Testis (tissue), 5 donors: ENCODE measurements around the gene CTDP1. TPM values are rescaled to one million over a fixed set of nuclear protein-coding genes. Genes with fewer than 3 reads are reported as not detected.

Experiments used
- DNase-seq: peaks from one replicate; pipeline ENCODE4 v3.0.0-alpha.2; 2019
- H3K27ac ChIP-seq, 2 donors: fragments of 200-600 bp; sonication (generic); one replicate each; pipeline ENCODE4 v1.5.1; 2019
- H3K27me3 ChIP-seq: fragments of 200-600 bp; sonication (generic); one replicate; pipeline ENCODE4 v1.5.1; 2019
- H3K36me3 ChIP-seq: fragments of 200-600 bp; sonication (generic); one replicate; pipeline ENCODE4 v1.5.1; 2017; ENCODE audit warnings: low read depth; ENCODE audit errors: missing control alignments
- H3K4me1 ChIP-seq: fragments of 200-600 bp; sonication (generic); one replicate; pipeline ENCODE4 v1.5.1; 2019
- H3K4me3 ChIP-seq, 2 donors: fragments of 200-600 bp; sonication (generic); one replicate each; pipeline ENCODE4 v1.5.1; 2017 to 2019
- H3K9me3 ChIP-seq: fragments of 200-600 bp; sonication (generic); one replicate; pipeline ENCODE4 v1.5.1; 2017
- CTCF ChIP-seq, 3 experiments: fragments of 450-650 bp in 2 of 3; fragments of 200-600 bp in 1 of 3; sonication (generic) in 1 of 3; IDR thresholded peaks; one replicate each; pipeline ENCODE4 v1.5.1; 2016 to 2019; ENCODE audit warnings: antibody characterized with exemption in 3 of 3, mild to moderate bottlenecking in 2 of 3, moderate library complexity in 1 of 3
- POLR2A ChIP-seq: fragments of 450-650 bp; IDR thresholded peaks from one replicate; pipeline ENCODE4 v1.6.1; 2017; ENCODE audit warnings: antibody characterized with exemption, mild to moderate bottlenecking, moderate library complexity
- WGBS, 2 donors: methylation state at CpG; one replicate each; pipeline ENCODE4 v1.1.5; 2018; 5-methylcytosine and 5-hydroxymethylcytosine counted together
- intact Hi-C: fragments of 100-400 bp; cut with DNase I; formaldehyde crosslinking; loops from one replicate; pipeline ENCODE4 v1.15.1; 2023; ENCODE audit warnings: low total_unique reads
- long read RNA-seq, 2 donors: transcript quantifications; one replicate each; lab custom pipeline, GENCODE V29; 2026
- polyA plus RNA-seq: library from polyadenylated mRNA; stranded (reverse); fragments of 350-450 nt; fragmentation: Illumina TruSeq; extraction: RNeasy Lipid Tissue Mini Kit (QIAGEN cat#74804); gene quantifications from one replicate; pipeline ENCODE4 v1.2.3, GENCODE V29; 2014; ENCODE audit warnings: low read depth, low replicate concordance; ENCODE audit not compliant: insufficient read depth
- total RNA-seq, 2 donors: library from RNA; depleted of rRNA; stranded (reverse); fragments of >200 nt; gene quantifications; one replicate each; pipeline ENCODE4 v1.2.3, GENCODE V29; 2016

CTDP1 gene, protein sequence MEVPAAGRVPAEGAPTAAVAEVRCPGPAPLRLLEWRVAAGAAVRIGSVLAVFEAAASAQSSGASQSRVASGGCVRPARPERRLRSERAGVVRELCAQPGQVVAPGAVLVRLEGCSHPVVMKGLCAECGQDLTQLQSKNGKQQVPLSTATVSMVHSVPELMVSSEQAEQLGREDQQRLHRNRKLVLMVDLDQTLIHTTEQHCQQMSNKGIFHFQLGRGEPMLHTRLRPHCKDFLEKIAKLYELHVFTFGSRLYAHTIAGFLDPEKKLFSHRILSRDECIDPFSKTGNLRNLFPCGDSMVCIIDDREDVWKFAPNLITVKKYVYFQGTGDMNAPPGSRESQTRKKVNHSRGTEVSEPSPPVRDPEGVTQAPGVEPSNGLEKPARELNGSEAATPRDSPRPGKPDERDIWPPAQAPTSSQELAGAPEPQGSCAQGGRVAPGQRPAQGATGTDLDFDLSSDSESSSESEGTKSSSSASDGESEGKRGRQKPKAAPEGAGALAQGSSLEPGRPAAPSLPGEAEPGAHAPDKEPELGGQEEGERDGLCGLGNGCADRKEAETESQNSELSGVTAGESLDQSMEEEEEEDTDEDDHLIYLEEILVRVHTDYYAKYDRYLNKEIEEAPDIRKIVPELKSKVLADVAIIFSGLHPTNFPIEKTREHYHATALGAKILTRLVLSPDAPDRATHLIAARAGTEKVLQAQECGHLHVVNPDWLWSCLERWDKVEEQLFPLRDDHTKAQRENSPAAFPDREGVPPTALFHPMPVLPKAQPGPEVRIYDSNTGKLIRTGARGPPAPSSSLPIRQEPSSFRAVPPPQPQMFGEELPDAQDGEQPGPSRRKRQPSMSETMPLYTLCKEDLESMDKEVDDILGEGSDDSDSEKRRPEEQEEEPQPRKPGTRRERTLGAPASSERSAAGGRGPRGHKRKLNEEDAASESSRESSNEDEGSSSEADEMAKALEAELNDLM
- 10 to 100 TPM; 41.0 to 47.2 TPM for total RNA-seq
- polyA plus RNA-seq = 51.0 TPM
- long read RNA-seq, donor 1, full-length matches to known transcripts = 2 of 10 reads
- long read RNA-seq, donor 1, partial matches to known transcripts = 8 of 10 reads
- long read RNA-seq, donor 1, other reads (novel, unspliced or antisense) = 0 of 10 reads
- long read RNA-seq, donor 2, full-length matches to known transcripts = 1 of 1 reads
- long read RNA-seq, donor 2, partial matches to known transcripts = 0 of 1 reads
- long read RNA-seq, donor 2, other reads (novel, unspliced or antisense) = 0 of 1 reads

GRCh38 chr18:79679552-79680099, at the start of gene CTDP1:
Gene CTDP1 (plus strand): TSS chr18:79679803. CDS start chr18:79679948, 145 bp downstream.
- H3K4me1 ChIP-seq = peaks cover 16% of the 10 kb centered on the region
- peak within 1 kb of the TSS; percentile 97 to 99 for H3K4me3 ChIP-seq
- H3K27ac ChIP-seq = peak within 1 kb of the TSS; percentile 99 to 100
- no peaks in the 10 kb centered on the region for H3K36me3 ChIP-seq
- no peaks in the 10 kb centered on the region for H3K9me3 ChIP-seq
- no peak for TF ChIP-seq CTCF (IDR thresholded peaks at IDR 0.05)
- TF ChIP-seq POLR2A = no peak
- H3K27me3 ChIP-seq = no peaks in the 10 kb centered on the region
- WGBS, 2 donors = 0 to 1% methylated on average over 18 to 48 of the region's 88 CpGs
- peak; percentile 93 for DNase-seq
- intact Hi-C loops = no loop called here

GRCh38 chr18:79630281-79631095, 49.1 kb upstream of the CTDP1 start:
- H3K4me1 ChIP-seq = no peaks in the 10 kb centered on the region
- intact Hi-C loops = no loop called here
- no peaks in the 10 kb centered on the region for H3K36me3 ChIP-seq
- H3K4me3 ChIP-seq = no peak overlapping the region
- no peaks in the 10 kb centered on the region for H3K9me3 ChIP-seq
- no peak overlapping the region for H3K27ac ChIP-seq
- DNase-seq = peak; percentile 30
- H3K27me3 ChIP-seq = no peaks in the 10 kb centered on the region
- 58 to 73% methylated on average over 15 to 36 of the region's 36 CpGs for WGBS, 2 donors
- TF ChIP-seq POLR2A (no peak), CTCF (IDR thresholded peaks at IDR 0.05) (no peak)

DNA sequence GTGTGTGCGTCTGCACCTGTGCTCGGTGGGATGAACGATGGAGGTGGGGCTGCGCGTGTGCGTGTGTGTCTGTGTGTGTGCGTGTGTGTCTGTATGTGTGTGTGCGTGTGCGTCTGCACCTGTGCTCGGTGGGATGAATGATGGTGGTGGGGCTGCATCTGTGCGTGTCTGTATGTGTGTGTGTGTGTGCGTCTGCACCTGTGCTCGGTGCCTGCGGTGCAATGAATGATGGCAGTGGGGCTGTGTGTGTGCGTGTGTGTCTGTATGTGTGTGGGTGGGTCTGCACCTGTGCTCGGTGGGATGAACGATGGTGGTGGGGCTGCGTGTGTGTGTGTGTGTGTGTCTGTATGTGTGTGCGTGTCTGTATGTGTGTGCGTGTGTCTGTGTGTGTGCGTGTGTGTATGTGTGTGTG, 48.5 kb upstream of the CTDP1 start:
- no peaks in the 10 kb centered on the region for H3K36me3 ChIP-seq
- 85 to 90% methylated on average over 18 to 21 of the region's 21 CpGs for WGBS, 2 donors
- no peak for TF ChIP-seq CTCF (IDR thresholded peaks at IDR 0.05)
- TF ChIP-seq POLR2A = no peak
- H3K27me3 ChIP-seq = no peaks in the 10 kb centered on the region
- no peaks in the 10 kb centered on the region for H3K4me1 ChIP-seq
- DNase-seq = no peak
- H3K4me3 ChIP-seq = no peak overlapping the region
- intact Hi-C loops = no loop called here
- no peak overlapping the region for H3K27ac ChIP-seq
- no peaks in the 10 kb centered on the region for H3K9me3 ChIP-seq
